Activated T-cell treated with anti-CD3 and anti-CD28 coated beads, Interleukin-2, amount 50 U/mL, for 48 hours (primary cell): ENCODE data around the gene VCAN.
A peak's percentile ranks its signal among the peaks of the same experiment; 100 is the strongest.

Source experiments
- DNase-seq, 2 experiments: peaks; one replicate each; pipeline ENCODE4 v3.0.0-alpha.2; 2020

VCAN gene

DNA sequence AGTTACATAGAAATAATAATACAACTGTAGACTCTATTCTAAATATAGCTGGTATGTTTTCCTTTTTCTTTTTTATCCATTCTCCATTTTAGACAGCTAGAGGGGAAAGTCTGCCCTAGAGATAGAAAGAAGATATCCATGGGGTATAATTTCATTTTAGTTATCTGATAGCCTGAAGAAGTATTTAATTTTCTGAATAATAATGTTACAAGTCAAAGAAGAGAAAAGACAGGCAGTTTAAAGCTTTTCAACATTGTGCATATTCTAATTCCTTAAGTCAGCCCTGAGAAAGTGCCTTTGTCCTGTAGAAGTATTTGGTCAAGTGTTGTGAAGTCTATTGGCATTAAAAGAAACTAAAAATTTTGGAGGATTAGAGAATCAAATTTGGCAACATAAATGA lies 2.5 kb upstream of the VCAN start:
- DNase-seq: no peak

DNA sequence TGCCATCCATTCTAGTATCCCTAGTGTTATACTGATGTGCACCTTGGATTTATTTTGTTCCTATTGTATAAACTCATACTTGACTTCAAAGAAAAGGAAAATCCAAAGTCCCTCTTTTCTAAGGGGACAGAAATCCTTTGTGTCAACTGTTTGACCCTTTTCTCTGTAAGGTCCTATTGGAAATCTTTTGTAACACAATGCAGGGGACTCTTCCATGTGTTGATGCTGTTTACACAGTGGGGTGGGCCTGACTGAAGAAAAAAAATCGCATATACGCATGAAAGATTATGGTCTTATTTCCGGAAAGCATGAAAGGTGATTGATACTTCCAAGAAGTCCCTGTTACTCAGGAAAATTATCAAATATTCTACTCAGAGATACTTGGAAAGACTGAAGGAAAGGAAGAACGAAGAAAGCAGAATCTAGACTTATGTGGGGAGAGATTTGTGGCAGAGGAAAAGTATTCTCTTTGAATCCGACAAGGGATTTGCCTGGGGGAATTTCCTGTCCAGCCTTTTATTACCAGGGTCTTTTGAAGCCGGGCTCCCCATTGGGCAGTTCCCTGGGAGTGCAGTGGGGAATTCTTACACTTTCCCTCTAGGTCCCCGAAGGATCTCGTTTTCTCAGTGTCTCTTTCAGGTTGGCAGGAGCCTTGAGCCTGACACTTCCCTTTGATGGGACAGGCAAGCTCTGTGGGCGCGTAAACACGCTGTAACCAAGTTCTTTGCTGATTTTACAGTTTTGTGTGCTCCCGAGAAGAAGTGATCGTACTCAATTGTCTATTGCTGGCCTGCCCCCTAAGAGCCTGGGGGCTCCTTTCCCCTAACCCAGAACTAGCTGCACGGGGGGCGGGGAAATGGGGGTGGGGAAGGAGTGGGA lies 779 bp upstream of the VCAN start:
- DNase-seq: peak in 1 of 2 experiments; percentile 15

DNA sequence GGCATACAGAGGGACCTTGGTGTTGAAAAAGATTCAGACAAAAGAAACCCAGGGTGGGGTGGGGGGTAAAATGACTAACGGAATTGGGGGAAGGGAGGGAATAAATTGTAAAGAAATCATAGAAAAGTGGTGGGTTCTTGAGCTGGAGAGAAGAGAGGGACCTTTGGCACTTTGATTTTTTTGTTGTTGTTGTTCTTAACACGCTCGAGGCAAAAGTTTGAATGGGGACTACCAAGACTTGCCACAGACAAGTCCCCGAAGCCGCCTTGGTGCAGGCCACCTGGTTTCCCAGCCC lies 616 bp downstream of the VCAN start:
- DNase-seq: no peak

DNA sequence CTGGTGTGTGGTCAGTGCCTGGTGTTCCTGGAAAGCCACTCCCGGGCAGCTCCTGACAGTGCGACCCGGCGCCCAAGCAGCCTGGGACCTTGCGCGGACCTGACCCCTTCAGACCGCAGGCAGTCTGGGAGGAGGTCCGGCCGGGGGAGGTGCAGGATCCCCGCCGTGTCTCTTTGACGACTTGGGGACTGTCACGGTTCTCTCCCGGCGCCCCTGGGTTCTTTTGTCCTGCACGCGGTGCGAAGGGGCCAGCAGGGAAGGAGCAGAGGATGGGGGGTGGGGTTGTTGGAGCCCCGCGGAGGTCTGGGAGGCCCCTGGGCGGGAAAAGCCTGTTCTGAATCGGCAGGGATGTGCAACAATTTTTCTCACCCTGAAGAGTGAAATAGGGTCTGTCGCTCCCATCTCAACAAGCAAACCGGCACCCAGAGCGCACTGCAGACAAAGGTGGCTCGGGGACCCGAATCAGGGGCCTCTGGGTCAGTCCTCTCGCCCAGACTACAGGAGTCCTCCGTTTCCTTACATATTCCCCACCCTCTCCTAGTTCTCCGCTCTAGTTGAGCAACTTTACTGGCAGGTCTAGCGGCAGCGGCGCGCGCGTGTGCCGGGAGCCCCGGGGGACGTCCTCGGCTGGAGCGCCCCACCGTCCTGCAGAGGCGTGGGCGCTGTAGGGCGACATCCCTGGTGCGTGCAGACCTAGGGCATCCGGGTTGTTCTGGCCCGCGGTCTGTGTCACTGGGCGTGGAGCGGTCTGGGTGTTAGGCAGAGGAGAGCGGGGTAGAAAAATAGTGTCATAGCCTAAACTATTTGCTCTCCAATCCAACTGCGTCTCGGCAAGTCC lies 1.2 kb downstream of the VCAN start:
- peak; percentile 45 to 48 for DNase-seq

DNA sequence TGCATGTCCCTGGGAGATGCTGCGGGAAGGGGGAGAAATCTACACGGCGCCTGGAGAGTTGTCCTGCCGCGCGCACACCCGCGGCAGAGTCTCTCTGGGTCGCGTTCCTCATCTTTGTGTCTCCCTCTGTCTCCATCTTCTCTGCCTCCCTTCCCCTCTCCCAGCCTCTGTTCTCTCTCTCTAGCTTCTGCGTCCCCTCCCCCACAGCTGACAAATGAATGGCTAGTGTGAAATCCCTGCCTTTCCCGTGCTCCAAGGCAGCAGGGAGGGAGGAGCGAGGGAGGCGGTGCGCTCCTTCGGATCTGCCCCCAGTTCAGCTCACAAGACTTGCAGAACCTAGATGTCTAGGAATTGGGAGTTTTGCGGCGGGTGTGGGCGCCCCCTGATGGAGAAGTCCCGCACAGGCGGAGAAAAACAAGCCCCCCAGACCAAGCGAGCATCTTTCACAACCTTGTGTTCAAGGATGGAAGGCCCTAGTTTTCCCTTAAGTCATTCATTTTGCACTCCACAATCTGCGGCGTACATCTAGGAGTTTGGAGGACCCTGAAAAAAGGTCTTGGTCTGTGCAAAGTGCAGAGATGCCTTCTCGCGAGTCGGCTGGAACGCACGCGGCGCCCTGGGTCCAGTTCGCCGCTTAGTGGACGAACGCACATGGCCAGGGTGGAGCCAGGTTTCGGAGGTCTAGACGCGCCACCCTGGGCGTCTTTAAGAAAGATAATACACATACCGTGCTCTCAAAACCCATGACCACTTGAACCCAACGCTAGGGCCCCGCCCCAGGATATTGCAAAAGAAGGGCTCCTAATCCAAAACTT lies 2.0 kb downstream of the VCAN start:
- peak; percentile 83 for DNase-seq

DNA sequence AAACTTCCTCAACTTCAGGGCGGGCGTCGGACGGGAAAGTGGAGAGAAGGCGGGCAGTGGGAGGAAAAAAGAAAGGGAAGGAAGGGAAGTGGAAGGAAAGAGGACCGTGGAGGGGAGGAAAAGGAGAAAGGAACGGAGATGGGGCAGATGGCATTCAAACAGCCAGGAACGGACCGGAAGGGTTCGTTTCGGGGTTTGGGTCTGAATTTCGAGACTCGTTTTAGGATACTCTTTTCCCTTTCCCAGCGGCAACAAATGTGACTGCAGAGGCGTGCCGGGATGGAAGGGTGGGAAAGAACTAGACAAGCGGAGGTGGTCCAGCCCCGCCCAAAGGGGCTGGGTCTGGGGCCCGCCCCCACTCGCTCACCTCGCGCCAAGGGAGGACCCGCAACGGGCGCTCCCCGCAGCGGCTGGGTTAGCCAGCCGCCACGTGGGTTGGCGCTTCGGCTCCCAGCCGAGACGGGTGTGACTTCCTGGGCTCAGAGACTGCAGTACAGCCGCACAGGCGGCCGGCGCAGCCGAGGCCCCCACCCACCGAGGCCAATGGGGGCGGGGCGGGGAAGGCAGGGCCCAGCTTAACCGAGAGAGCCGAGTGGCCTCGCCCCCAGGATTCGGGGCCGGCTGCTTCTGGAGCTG lies 2.7 kb downstream of the VCAN start:
- peak; percentile 58 to 61 for DNase-seq

DNA sequence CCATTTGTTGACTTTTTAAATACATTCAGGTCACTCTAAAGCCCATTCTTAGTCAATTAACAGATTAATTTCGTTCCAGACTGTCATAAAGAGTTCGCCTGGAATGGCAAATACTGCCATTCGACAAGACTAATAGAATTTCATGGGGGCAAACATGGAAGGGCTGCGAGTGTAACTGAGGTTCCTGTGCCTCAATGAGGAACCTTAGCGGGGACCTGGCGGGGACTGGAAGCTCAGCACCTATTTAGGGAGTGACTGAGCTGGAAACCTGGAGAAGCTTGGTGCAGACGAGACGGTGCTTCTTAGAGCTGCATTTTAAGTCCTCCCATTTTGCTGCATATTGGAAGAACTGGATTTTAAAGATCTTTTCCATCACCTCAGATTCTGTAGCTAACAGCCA lies 3.4 kb downstream of the VCAN start:
- no peak for DNase-seq

DNA sequence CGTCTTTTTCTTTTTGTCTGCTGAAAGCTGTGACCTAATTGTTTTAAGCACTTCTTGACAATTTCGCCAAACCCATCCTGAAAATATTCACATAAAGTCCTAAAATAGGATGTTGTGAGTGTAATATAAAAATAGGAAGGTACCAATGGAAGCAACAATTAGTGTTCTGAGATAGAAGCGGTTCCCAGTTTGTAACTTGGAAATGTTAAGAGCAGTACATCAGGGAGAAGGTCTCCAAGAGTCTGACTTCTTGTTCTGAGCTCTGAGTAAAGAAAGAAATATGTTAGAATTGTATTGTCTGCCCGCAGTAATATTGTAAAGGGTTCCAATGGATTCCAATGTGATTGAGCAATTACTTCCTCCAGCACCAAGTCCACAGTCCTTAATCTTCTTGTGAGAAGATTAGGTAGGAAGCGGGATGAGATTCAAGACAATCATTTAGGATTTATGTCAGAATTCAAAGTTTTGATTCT lies 3.9 kb downstream of the VCAN start:
- DNase-seq: no peak

DNA sequence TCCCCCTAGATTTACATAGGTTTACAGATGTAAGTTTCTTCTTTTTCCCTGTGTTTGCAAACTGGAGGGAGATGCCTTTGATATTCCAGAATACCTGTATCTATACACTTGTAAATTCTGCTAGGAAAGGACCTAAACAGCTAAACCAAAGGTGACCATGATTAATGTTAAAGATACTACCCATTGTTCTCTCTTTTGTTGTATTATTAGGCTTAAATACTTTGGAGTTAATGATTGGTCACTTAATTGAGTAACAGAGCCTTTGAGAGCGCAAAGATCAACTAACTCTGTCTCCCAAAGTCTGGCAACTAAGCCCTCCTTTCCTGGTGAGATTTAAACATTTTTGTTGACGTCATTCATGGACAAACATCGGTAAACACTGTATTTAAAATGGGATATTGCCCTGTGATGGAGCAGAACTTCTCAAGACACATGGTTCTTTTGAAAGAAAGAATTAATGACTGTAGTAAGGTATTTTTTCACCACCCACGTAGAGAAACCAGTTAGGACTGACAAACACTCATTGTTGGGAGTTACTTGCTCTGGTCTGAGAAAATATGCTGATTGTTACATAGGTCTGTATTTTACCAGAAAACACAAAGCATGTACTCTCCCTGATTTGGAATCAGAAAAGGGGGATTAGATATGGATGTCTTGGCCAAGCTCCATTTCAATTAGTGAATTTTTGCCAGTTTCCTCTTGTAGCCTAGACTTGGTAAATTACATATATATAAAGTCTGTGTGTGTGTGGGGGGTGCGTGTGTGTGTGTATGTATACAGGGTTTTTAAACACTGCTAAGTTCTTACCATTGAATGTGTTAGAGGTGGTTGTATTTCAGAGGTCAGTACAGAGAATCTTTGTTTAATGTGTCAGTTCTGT lies 4.6 kb downstream of the VCAN start:
- no peak for DNase-seq

DNA sequence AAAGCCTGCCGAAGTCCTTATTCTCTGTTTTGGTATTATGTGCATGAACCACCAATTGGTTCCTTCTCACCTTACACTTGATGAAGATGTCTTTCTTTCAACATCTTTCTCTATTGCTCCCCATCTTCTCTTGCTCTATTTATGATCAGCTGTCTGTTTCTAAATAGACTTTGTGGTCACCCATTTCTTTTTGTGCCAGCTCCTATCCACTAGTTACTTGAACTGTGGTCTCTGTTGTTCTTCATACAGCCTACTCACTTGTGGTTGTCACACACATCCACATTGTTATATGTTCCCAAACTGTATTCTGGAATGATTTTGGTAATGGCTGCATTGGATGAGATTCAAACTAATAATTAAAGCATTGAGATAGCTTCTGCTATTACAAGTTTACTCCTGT lies 11.4 kb downstream of the VCAN start:
- no peak for DNase-seq

DNA sequence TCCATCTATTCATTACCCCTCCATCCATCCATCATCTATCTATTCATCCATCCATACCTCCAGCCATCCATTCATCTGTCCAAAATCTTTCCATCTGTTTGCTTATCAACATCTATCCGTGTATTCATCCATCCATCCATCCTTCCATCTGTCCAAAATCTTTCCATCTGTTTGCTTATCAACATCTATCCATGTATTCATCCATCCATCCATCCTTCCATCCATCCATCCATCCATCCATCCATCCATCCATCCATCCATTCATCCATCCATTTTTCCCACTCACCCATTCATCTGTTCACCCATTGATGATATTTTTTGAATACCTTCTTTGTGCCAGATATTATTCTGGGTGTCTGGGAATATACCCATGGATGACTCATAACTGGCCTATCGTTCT lies 12.8 kb downstream of the VCAN start:
- no peak for DNase-seq

DNA sequence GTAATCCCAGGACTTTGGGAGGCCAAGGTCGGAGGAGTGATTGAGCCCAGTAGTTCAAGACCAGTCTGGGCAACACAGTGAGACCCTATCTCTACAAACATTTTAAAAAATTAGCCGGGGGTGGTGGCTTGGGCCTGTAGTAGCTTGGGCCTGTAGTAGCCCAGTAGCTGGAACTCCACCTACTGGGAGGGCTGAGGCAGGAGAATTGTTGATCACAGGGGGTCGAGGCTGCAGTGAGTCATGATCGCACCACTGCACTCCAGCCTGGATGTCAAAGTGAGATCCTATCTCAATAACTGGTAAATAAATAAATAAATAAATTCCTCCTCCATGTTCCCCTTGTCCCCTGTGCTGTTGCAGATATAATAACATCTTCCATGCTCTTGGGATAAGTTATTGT lies 14.3 kb downstream of the VCAN start:
- DNase-seq: no peak

DNA sequence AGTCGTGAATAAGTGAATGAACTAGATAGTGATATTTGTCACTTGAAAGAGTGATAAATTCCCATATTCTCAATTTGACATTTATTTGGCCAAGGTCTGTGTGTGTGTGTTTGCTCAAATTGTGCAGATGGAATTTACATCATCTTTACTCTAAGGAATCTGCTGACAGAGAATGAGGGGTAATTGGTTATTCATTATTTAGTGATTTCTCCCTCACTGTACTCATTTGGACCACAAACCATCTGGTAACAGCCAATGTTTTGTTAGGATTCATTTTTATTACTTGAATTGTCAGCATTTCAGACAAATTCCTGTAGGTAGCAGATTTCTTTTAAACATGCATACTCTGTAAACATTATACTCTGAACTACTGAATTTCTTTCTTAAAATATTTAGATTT lies 15.6 kb downstream of the VCAN start:
- DNase-seq: no peak

DNA sequence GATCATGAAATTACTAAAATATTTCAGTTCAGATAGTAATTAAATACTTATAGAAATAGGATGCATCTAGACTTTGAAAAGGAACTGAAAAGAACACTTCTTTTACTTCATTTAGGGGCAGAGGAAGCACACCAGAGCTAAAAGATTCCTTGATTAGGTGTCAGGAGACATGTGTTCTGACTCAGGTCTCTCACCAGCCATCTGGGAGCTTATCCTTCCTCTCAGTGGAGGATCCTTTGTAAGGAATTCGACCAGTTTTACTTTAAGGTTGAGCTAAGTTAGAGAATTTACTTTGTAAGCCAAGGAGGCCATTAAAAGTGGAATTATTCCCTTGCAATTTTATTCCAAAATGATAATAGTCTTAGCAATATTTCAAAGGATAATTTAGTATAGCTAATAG lies 16.7 kb downstream of the VCAN start:
- no peak for DNase-seq

DNA sequence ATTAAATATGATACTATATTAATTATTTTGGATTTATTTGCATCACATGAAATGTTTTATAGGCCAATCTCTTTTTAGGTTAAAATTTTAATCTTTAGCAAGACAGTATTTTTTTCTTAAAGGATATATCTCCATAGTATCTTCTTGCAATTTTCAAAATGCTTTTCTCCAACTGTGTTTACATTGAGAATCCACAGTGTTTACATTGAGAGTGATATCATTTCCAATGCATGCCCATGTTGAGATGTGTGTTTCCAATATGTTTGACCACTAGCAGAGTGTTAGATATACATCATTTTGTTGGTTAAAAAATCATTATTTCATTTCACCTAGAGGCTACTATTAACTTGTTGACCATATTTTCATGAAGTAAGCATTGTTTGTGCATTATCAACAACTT lies 17.3 kb downstream of the VCAN start:
- no peak for DNase-seq

DNA sequence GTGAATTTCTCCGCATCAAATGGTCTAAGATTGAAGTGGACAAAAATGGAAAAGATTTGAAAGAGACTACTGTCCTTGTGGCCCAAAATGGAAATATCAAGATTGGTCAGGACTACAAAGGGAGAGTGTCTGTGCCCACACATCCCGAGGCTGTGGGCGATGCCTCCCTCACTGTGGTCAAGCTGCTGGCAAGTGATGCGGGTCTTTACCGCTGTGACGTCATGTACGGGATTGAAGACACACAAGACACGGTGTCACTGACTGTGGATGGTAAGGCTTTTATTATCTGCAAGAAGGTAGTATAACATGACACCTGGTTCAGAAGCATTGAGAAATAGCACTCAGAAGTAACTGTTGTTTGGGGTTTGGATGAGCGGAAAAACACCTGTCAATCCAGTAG lies 18.7 kb downstream of the VCAN start:
- no peak for DNase-seq

DNA sequence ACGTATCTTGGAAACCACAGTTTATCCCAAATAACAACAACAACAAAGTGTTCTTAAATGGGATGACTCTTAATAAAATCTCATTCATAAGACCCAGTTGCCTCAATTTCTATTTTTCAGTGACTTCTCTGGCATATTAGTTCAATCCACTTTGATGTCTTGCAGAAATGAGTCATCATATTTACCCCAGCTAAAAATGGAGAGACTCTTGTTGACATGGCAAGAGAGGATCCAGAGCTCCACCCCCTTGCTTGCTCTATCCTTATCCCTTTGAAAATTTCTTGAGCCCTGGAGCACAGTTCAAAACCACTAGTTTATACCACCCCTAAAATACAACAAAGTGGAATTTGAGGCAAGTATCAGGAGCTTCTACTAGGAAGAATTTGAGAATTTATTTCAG lies 20.8 kb downstream of the VCAN start:
- no peak for DNase-seq

DNA sequence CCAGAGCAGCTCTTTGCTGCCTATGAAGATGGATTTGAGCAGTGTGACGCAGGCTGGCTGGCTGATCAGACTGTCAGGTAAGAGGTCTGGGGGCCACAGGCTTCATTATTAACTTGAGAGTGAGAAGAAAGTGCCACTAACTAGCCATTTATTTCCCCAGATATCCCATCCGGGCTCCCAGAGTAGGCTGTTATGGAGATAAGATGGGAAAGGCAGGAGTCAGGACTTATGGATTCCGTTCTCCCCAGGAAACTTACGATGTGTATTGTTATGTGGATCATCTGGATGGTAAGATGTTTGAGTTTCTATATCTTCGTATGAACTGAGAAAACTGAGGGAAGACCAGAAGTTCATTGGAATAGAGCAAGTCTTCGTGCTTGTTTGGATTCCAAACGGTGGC lies 22.1 kb downstream of the VCAN start:
- no peak for DNase-seq

DNA sequence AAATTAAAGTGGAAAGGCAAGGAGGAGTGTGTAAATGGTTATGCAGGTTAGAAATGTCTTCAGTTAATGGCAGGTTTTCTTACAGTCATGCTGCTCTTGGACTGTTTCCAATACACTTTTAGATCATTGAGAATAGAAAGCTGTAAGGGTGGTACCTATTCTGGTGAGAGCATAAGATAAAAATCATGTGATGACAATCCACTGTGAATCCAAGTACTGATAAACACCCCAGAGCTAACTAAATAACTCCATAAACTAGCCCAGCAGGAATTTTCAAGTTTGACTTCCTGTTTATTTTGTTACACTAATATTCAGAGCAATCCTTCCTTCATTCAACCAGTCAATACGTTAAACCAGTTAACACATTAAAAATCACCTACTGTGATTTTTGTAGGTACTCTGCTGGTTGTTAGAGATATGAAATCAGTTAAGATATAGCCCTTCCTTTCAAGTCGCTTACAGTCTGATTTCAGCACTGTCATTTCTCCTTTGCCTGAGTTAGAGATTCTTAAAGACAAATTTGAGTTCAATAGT lies 22.6 kb downstream of the VCAN start:
- no peak for DNase-seq

DNA sequence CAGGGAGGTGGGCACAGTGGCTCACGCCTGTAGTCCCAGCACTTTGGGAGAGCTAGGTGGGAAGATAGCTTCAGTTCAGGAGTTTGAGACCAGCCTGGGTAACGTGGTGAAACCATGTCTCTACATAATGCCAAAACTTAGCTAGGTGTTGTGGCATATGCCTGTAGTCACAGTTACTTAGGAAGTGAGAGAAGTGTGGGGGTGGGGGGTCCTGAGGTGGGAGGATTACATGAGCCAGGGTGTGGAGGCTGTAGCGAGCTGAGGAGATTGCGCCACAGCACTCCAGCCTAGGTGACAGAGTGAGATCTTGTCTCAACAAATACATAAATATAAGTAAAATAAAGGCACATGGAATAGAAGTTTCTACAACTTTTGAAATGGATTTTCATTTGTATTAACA lies 23.1 kb downstream of the VCAN start:
- no peak for DNase-seq

DNA sequence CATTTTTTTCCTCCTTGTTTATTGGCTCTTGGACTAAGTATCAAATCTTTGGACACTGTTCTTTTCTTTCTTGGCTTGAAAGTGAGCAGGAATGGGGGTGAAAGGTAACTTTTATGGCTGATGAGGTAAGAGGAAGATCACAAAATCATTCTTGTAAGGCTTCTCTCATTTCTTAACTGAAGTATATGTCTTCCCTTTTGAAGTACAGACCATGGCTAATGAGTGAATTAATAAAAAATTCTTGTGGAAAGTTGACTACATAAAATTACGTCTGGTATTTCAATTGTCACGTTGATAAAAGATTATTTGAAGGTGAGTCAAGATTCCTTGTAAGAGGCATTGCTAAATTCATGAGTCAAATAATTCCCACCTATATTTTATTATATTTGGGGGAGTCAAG lies 25.1 kb downstream of the VCAN start:
- DNase-seq: no peak

DNA sequence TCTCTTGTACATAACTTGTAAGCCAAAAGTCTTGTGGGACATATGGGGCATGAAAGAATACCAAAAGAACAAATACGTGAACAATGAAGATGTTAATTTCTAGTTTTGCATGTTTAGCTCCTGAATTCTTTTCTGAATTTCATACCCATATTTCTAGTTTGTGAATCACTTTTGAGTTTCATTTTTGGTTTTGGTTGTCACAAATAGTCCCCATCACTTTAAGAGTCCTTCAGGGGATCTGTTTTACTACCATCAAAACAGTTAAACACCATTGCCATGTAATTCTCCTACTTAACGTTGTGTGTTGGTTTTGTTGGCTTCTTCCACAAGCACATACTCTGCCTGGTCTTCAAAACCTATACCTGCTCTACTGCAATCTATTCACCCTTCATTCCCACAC lies 27.0 kb downstream of the VCAN start:
- DNase-seq: no peak
